Measurements from ENCODE around the gene PRH1. TPM values are rescaled to one million over a fixed set of nuclear protein-coding genes. Genes with fewer than 3 reads are reported as not detected.

The PRH1 gene
- total RNA-seq, 4 donors from 2014 or later = 23.2 to 38.0 (median 30.1) TPM

- ATAC-seq (ENCODE audit: low FRiP score) (no peak), DNase-seq (ENCODE audit: low spot score) (no peak)
- TF ChIP-seq CTCF (IDR thresholded peaks at IDR 0.05) = no peak
Observed at GRCh38 chr12:10847744-10848143, 36.3 kb downstream of the PRH1 start.

- ATAC-seq (ENCODE audit: low FRiP score) = no peak
Observed at GRCh38 chr12:10842862-10843261, 41.2 kb downstream of the PRH1 start.

GRCh38 chr12:10838461-10838860 is 45.6 kb downstream of the PRH1 start:
- ATAC-seq (ENCODE audit: low FRiP score) (no peak), DNase-seq (ENCODE audit: low spot score) (no peak)
- no peak for TF ChIP-seq CTCF (IDR thresholded peaks at IDR 0.05)

More at GRCh38 chr12:10842862-10843261, 41.2 kb downstream of the PRH1 start:
- DNase-seq (ENCODE audit: low spot score) = no peak
- no peak for TF ChIP-seq CTCF (IDR thresholded peaks at IDR 0.05)

Small RNAs within 50 kb of the gene (small RNA-seq; reads per million reads assigned to genes)
- gene PRR4 = not detected

Other genes with a start within 250 kb of the PRH1 start
- gene STYK1, start 210.2 kb downstream of the PRH1 start, total RNA-seq = under 1 TPM in 2 of 4 donors, not detected in 2; 0.32 to 0.56 TPM
- 100 to 1,000 TPM; 281 to 567 (median 448) TPM for gene YBX3, start 160.9 kb downstream of the PRH1 start, total RNA-seq
- gene TAS2R7, start 81.6 kb downstream of the PRH1 start, total RNA-seq = not detected
- not detected for gene TAS2R8, start 77.0 kb downstream of the PRH1 start, total RNA-seq
- gene TAS2R9, start 74.1 kb downstream of the PRH1 start, total RNA-seq = not detected
- gene TAS2R10, start 57.9 kb downstream of the PRH1 start, total RNA-seq = 1 to 10 TPM in 1 of 4 donors, under 1 TPM in 1, not detected in 2; 0.88 to 1.9 TPM
- 1 to 10 TPM; 1.5 to 2.5 (median 1.8) TPM for gene PRR4, start 34.8 kb downstream of the PRH1 start, total RNA-seq
- gene TAS2R13, start 25.3 kb upstream of the PRH1 start, total RNA-seq = 1 to 10 TPM; 1.3 to 5.5 (median 3.0) TPM
- gene PRH2, start 45.0 kb upstream of the PRH1 start, total RNA-seq = not detected
- 1 to 10 TPM; 1.9 to 8.7 (median 3.0) TPM for gene TAS2R14, start 55.0 kb upstream of the PRH1 start, total RNA-seq
- 10 to 100 TPM in 1 of 4 donors, 1 to 10 TPM in 3; 2.0 to 12.1 (median 3.8) TPM for gene TAS2R50, start 102.7 kb upstream of the PRH1 start, total RNA-seq
- gene TAS2R20, start 114.0 kb upstream of the PRH1 start, total RNA-seq = 1 to 10 TPM; 2.6 to 4.6 (median 4.3) TPM
- 10 to 100 TPM in 1 of 4 donors, 1 to 10 TPM in 3; 3.2 to 10.7 (median 7.1) TPM for gene TAS2R19, start 138.4 kb upstream of the PRH1 start, total RNA-seq
- 10 to 100 TPM in 1 of 4 donors, 1 to 10 TPM in 3; 2.4 to 10.9 (median 5.0) TPM for gene TAS2R31, start 147.2 kb upstream of the PRH1 start, total RNA-seq
- 1 to 10 TPM; 1.5 to 6.6 (median 2.9) TPM for gene TAS2R46, start 178.0 kb upstream of the PRH1 start, total RNA-seq
- 1 to 10 TPM; 1.4 to 8.0 (median 3.0) TPM for gene TAS2R43, start 208.1 kb upstream of the PRH1 start, total RNA-seq